Brain microvascular endothelial cell (primary cell): ENCODE results near the gene MRPL41.

ENCODE experiments used
- DNase-seq: peaks from one replicate; pipeline ENCODE4 v3.0.0-alpha.2; 2020
- H3K27ac ChIP-seq: fragments of 250-450 bp; sonication (Bioruptor Pico); 2 replicates; pipeline ENCODE4 v1.5.1; 2020; ENCODE audit warnings: mild to moderate bottlenecking, moderate library complexity
- H3K27me3 ChIP-seq: fragments of 250-450 bp; sonication (Bioruptor Pico); replicated peaks from 2 replicates; pipeline ENCODE4 v1.5.1; 2020; ENCODE audit warnings: mild to moderate bottlenecking
- H3K36me3 ChIP-seq: fragments of 250-450 bp; sonication (Bioruptor Pico); replicated peaks from 2 replicates; pipeline ENCODE4 v1.5.1; 2020; ENCODE audit warnings: mild to moderate bottlenecking
- H3K4me3 ChIP-seq: 2 replicates; pipeline ENCODE4 v1.5.1; 2011; ENCODE audit warnings: low read depth, mild to moderate bottlenecking, control low read depth, low read length, moderate library complexity
- CTCF ChIP-seq: IDR thresholded peaks from 2 replicates; pipeline ENCODE4 v1.5.1; 2011; ENCODE audit warnings: low read depth, mild to moderate bottlenecking, moderate library complexity, low read length, control low read depth, inconsistent platforms; ENCODE audit errors: missing control alignments
- in situ Hi-C: cut with HindIII; loops from 2 replicates; pipeline ENCODE4 v1.10.0; 2017; ENCODE audit warnings: low sequenced_read_pairs, low pct_ligation_motif_present

MRPL41 gene

GRCh38 chr9:137540536-137540935 is 11.1 kb upstream of the MRPL41 start:
- no peak for DNase-seq
- Histone ChIP-seq H3K27ac (no peak overlapping the region), H3K4me3 (no peak overlapping the region), H3K27me3 (no peaks in the 10 kb centered on the region), H3K36me3 (no peaks in the 10 kb centered on the region)
- TF ChIP-seq CTCF: no peak
- in situ Hi-C loops: no loop called here

- in situ Hi-C loops: no loop called here
- no peak for DNase-seq
- Histone ChIP-seq H3K4me3 (no peak overlapping the region), H3K27ac (no peak overlapping the region), H3K36me3 (no peaks in the 10 kb centered on the region), H3K27me3 (no peaks in the 10 kb centered on the region)
- no peak for TF ChIP-seq CTCF
Measured at GRCh38 chr9:137542486-137542885, 9.2 kb upstream of the MRPL41 start.

GRCh38 chr9:137543237-137543963 is 8.3 kb upstream of the MRPL41 start:
- Histone ChIP-seq H3K27me3 (no peaks in the 10 kb centered on the region), H3K27ac (no peak overlapping the region), H3K36me3 (no peaks in the 10 kb centered on the region), H3K4me3 (no peak overlapping the region)
- no peak for DNase-seq
- no peak for TF ChIP-seq CTCF
- in situ Hi-C loops: no loop called here

DNA sequence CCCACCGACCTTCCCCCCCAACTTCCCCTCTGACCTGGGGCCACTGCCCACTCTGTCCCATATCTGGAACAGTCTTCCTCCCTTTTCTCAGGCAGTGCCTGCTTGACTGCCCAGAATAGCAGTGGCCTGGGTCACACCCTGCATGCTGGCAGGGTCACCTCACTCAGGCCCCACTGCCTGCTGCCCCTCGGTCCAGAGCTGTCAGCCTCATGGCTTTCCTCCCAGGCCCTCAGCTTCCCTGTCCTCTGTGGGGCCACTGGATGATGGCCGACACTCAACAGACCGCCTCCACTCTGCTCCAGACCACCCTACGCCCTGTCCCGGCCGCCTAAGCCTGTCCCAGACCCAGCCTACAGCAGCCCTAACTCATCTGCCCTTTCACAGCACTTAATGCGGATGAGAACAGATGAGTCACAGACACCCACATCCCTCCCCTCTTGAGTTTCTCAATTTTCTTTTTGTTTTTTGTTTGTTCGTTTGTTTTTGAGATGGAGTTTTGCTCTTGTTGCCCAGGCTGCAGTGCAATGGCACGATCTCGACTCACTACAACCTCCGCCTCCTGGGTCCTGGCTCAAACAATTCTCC is 7.4 kb upstream of the MRPL41 start:
- in situ Hi-C loops: no loop called here
- no peaks in the 10 kb centered on the region for H3K36me3 ChIP-seq
- DNase-seq: peak; percentile 39
- H3K4me3 ChIP-seq: no peak overlapping the region
- peak overlapping the region; percentile 68 for H3K27ac ChIP-seq
- no peak for TF ChIP-seq CTCF
- H3K27me3 ChIP-seq: no peaks in the 10 kb centered on the region

- peak overlapping the region; percentile 68 for H3K27ac ChIP-seq
- in situ Hi-C loops: no loop called here
- H3K36me3 ChIP-seq: no peaks in the 10 kb centered on the region
- no peaks in the 10 kb centered on the region for H3K27me3 ChIP-seq
- H3K4me3 ChIP-seq: no peak overlapping the region
- peak; percentile 81 for DNase-seq
- TF ChIP-seq CTCF: no peak
Measured at GRCh38 chr9:137545123-137545522, 6.6 kb upstream of the MRPL41 start.
